Coronary artery (tissue), 2 donors: ENCODE measurements around the gene MGAT5.

Experiments used
- DNase-seq: peaks from one replicate; pipeline ENCODE4 v3.0.0-alpha.2; 2017; ENCODE audit warnings: low spot score
- H3K27ac ChIP-seq, 2 donors: fragments of 200-600 bp; sonication (generic); one replicate each; pipeline ENCODE4 v1.5.1; 2016 to 2019
- H3K4me3 ChIP-seq: fragments of 200-600 bp; sonication (generic); 2 replicates; pipeline ENCODE4 v1.5.1; 2016; ENCODE audit warnings: mild to moderate bottlenecking, moderate library complexity
- CTCF ChIP-seq: fragments of 200-600 bp; sonication (generic); IDR thresholded peaks from one replicate; pipeline ENCODE4 v1.5.1; 2019; ENCODE audit warnings: antibody characterized with exemption

MGAT5 gene

DNA sequence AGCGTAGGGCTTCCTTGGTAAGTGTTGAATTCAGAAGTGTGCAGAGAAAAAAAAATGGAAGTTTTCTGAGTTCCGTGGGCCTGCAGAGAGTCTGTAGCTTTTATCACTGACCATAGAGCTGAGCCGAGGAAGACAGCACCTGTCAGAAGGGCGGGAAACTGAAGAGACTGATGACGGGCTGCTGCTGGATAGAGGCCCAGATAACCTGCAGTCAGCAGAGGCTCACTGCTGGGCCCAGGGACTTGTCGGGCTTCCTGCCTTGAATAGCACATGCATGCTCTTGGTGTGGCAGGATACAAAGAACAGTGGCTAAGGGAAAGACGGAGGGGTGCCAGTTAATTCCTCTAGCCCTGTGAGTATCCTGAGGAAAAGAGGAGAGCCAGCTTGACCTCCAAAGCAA lies 166.4 kb downstream of the MGAT5 start:
- Histone ChIP-seq H3K4me3 (no peak overlapping the region), H3K27ac (no peak overlapping the region)
- no peak for TF ChIP-seq CTCF
- DNase-seq = no peak

- no peak for TF ChIP-seq CTCF
- no peak for DNase-seq
- Histone ChIP-seq H3K27ac (no peak overlapping the region), H3K4me3 (no peak overlapping the region)
Measured at GRCh38 chr2:134420920-134421319, 167.0 kb downstream of the MGAT5 start.

DNA sequence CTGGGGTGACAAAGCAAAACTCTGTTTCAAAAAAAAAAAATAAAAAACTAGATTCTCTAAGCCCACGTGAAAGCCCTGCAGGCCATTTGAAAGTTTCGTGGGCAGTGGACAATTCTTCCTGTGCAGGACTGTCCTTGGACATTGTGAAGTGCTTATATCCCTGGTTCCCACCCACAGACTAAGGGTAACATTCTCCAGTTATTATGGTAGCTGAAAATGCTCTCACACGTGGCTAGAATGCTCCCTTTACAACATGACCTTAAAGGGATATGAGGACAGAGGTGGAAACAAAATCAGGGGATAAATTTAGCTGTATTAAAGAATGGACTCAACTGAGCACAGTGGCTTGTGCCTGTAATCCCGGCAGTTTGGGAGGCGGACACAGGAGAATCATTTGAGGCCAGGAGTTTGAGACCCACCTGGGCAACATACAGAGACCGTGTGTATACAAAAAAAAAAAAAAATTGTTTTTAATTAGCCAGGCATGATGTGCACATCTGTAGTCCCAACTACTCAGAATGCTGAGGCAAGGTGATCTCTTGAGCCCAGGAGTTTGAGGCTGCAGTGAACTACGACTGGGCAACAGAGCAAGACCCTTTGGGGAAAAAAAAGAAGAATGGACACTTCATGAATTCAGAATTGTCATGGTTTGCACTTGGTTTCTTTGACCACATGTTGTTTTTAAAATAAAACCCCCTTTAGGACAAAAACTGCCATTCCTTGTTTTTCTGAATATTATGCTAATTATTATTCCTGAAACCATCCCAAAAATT lies 167.9 kb downstream of the MGAT5 start:
- DNase-seq = no peak
- H3K27ac ChIP-seq = no peak overlapping the region
- no peak for TF ChIP-seq CTCF
- no peak overlapping the region for H3K4me3 ChIP-seq

DNA sequence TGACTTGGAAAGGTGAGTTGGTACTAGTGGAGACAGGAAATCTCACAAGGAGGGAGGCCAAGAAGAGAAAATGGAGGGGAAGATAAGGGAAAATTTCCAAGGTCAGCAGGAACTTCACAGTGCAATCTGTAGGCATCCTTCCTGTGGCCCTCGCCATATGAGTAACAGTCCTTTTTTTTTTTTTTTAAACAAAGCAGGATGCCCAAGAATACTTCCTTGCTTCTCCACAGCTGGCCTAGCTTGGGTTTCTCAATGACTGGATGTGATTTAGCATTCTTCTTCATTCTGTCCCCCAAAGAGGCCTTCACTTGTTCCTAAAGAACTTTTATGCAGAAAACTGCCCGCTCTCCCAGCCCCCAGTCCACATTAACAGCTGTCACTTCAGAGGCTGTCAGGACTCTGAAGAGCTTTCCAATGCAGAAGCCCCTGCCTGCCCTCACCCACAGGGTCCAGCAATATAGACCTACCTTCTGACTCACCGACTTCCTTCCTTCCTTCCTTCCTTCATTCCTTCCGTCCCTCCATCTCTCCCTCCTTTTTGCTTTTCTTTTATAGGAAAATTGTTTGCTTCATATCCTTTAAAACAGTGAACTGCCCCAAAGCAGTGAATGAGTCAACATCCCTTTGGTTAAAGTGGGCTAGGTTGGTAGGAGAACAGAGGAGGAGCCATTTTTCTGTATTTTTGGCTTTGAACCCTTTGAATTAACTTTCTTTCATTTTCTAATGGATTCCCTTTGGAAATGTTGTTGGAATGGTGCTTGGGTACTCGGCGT lies 172.0 kb downstream of the MGAT5 start:
- Histone ChIP-seq H3K4me3 (no peak overlapping the region), H3K27ac (no peak overlapping the region)
- no peak for DNase-seq
- no peak for TF ChIP-seq CTCF

DNA sequence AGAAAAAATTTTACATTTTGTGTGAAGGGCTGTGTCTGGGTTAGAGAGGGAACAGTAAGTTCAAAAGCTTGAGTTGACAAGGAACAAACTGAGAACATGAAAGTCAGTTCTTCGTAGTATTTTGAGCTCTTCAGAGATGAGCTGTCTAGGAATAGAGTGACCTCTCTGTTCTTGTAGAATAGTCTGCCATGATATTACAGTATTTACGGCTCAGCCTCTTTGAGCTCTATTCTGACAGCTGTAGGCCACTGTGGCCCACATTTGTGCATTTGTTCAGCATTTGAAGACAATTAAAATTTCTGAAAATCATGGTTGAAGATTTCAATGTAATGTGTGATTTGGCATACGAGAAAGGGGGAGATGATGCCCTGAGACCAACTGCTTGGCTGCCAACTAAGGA lies 172.8 kb downstream of the MGAT5 start:
- Histone ChIP-seq H3K27ac (no peak overlapping the region), H3K4me3 (no peak overlapping the region)
- no peak for TF ChIP-seq CTCF
- no peak for DNase-seq

DNA sequence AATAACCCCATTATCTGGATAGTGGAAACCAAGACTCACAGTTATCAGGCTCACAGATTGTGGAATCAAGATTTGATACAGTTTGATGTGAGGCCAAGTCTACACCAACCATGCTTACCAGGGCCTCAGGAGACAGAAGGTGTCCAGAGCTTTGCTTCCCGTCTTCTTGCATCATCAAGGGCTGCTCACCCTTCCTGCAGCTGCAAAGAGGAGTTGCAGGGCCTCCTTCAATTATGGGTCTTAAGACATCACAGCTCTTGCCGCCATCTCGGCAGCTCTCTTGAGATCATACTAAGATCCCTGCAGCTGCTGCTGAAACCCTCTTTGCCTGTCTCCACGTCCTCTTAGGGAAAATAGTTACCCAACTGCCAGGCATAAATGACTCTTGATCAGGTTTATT lies 176.0 kb downstream of the MGAT5 start:
- Histone ChIP-seq H3K4me3 (no peak overlapping the region), H3K27ac (no peak overlapping the region)
- TF ChIP-seq CTCF = no peak
- no peak for DNase-seq
